NCI-H146 treated with DMSO at 0.1 percent for 48 hours (cell line): ENCODE results near the gene TSGA10IP.

Source experiments
- DNase-seq: peaks from one replicate; lab custom pipeline; 2025; ENCODE audit not compliant: unreplicated experiment; lab: John Stamatoyannopoulos, UW

The TSGA10IP gene

DNA sequence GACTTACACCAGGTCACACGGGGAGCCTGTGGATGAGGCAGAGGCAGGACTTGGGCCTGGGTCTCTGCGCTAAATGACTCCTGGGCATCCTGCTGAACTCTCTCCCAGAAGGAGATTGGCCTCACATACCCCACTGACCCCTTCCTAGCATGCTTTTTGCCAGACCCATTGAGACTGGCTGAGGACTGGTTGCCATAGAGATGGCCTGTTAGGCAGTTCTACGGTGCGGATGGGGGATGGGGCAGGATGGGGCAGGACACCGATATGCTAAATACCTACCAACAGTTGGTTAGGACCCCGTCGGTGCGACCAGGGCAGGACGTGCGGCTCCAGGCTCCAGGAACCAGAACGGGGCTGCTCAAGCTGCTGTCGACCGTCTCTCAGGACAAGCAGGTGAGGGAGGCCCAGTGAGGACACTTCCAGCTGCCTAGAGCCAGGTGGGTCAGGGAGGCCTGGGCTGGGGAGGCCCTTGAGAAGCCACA lies at the start of gene TSGA10IP:
Gene TSGA10IP (plus strand): TSS at position 51 of the 482 bp plus-strand sequence. CDS start 196 bp downstream, at position 247.
- no peak for DNase-seq

- no peak for DNase-seq
Observed at GRCh38 chr11:65895482-65895981, 49.7 kb upstream of the TSGA10IP start.

DNA sequence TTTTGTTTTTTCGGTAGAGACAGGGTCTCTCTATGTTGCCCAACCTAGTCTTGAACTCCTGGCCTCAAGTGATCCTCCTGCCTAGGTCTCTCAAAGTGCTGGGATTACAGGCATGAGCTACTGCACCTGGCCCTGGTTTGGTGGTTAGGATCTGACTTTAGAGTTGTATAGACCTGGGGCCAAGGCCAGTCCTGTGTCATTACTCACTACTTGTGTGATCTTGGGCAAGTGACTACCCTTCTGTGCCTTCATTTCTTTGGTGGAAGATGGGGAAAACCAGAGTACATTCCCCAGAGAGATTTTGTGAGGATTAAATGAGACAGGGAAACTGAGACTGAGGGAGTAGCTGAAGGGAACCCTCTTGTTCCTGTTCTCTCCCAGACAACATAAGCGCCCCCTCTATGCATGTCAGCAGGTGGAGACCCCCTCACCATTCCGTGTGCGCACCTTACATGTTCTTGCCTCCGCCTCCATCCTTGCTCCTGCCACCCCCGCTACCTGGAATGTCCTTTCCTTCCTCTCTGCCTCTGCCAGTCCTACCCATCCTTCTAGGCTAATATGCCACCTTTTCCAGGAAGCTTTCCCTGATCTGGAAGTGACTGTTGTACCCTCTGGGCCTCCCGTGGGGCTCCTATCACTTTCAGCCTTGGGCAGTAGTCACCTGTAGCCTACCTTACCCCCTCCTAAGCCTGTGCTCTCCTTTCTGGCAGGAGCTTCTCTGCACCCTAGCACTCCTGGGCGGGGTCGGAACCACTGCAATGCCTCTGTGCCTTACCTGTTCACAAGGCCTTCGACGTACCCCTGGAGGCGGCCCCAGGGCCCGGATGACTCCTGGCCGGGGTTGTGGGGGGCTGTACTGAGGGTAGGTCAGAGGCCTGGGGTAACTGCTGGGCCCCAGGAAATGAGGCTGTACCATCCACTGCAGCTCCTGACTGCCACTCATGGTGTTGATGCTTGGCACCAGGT lies 49.0 kb upstream of the TSGA10IP start:
- DNase-seq, result no peak

- DNase-seq, result no peak
Observed at GRCh38 chr11:65897020-65897471, 48.2 kb upstream of the TSGA10IP start.

GRCh38 chr11:65898656-65899355 lies 46.5 kb upstream of the TSGA10IP start:
- no peak for DNase-seq

- no peak for DNase-seq
Observed at GRCh38 chr11:65899356-65900124, 45.7 kb upstream of the TSGA10IP start.

GRCh38 chr11:65900125-65900898 lies 45.0 kb upstream of the TSGA10IP start, which contains the start of gene FOSL1:
FOSL1 (minus strand) TSS chr11:65900388; CDS start chr11:65900339, 49 bp downstream.
- DNase-seq, result peak; percentile 68

DNA sequence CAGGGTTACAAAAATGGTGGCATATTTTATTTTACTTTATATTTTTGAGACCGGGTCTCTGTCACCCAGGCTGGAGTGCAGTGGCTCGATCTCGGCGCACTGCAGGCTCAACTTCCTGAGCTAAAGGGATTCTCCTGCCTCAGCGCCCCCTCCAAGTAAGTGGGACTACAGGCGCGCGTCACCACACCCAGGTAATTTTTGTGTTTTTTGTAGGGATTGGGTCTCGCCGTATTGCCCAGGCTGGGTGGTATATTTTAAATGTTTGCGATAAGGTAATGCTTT lies 44.4 kb upstream of the TSGA10IP start:
- DNase-seq, result no peak

DNA sequence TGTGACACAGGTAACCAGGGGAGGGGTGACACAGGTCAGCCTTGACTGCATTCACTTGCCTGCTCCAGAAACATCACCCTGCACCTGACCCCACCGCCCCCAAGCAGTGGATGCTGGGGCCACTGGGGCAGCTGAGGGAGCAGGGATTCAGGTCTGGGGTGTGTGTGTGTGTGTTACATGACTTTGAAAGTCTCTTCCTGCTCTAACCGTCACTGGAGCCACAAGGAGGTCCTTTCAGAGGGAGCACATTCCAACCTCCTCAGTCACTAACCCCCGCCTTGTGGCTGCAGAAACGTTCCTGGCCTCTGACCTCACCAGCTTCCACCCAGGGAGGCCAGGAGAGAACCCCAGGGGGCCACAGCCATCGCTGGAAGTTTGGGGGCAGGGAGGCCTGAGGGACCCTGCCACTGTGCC lies 42.2 kb upstream of the TSGA10IP start:
- DNase-seq, result no peak

GRCh38 chr11:65903715-65904114 lies 41.6 kb upstream of the TSGA10IP start:
- no peak for DNase-seq

GRCh38 chr11:65906602-65907001 lies 38.7 kb upstream of the TSGA10IP start:
- no peak for DNase-seq

- DNase-seq, result no peak
Observed at GRCh38 chr11:65907878-65908277, 37.4 kb upstream of the TSGA10IP start.

GRCh38 chr11:65911682-65912568 lies 33.4 kb upstream of the TSGA10IP start:
- DNase-seq, result no peak

GRCh38 chr11:65912845-65913244 lies 32.4 kb upstream of the TSGA10IP start:
- no peak for DNase-seq

GRCh38 chr11:65915101-65915820 lies 30.0 kb upstream of the TSGA10IP start:
- DNase-seq, result no peak

- no peak for DNase-seq
Observed at GRCh38 chr11:65915821-65916251, 29.4 kb upstream of the TSGA10IP start.

DNA sequence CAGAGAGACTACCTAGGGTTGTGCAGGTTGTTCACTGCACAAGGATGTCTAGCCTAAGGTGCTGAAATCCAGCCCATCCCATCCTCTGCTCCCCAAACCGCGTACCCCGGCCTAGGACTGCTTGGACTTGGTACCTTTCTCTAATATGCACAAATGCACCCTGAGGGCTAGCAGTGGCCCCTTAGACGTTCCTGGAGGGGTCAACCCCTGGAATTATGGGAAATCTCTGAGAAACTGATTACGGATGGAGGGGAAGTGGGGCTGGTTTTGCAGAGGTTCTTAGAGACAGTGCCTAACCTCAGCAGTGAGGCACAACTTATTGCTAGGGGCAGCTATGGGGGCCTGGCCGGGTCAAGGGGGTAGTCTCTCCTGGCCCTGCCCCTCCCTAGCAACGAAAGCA lies 28.9 kb upstream of the TSGA10IP start:
- no peak for DNase-seq

GRCh38 chr11:65917077-65917433 lies 28.2 kb upstream of the TSGA10IP start:
- DNase-seq, result no peak
